Gastrocnemius medialis (tissue), 4 donors: ENCODE measurements around the gene KRTAP1-1. TPM values are rescaled to one million over a fixed set of nuclear protein-coding genes. Genes with fewer than 3 reads are reported as not detected.
"Not testable (repeated sequence)": the region's sequence is repeated elsewhere in the genome, so short reads cannot be mapped to it uniquely, and the experiment has no call there.

Source experiments
- ATAC-seq, 2 donors: fragments of 150-250 bp; one replicate each; pipeline ENCODE4 v1.9.1; 2016
- DNase-seq, 2 donors: peaks; one replicate each; pipeline ENCODE4 v3.0.0-alpha.2; 2019
- H3K27ac ChIP-seq, 4 donors: fragments of 200-600 bp; sonication (generic); 1 replicate in 1 of 4; 2 replicates in 3 of 4; pipeline ENCODE4 v1.5.1; 2016 to 2018; ENCODE audit warnings: mild to moderate bottlenecking in 2 of 4, moderate library complexity in 1 of 4
- H3K27me3 ChIP-seq, 3 donors: fragments of 200-600 bp; sonication (generic) in 2 of 3; 1 replicate in 1 of 3; 2 replicates in 2 of 3; pipeline versions ENCODE4 v1.5.1 to v1.6.0; 2016 to 2019; ENCODE audit warnings: mild to moderate bottlenecking in 1 of 3, moderate library complexity in 1 of 3
- H3K36me3 ChIP-seq, 2 donors: fragments of 200-600 bp; sonication (generic) in 1 of 2; one replicate each; pipeline ENCODE4 v1.5.1; 2017 to 2018
- H3K4me1 ChIP-seq, 2 donors: fragments of 200-600 bp; sonication (generic) in 1 of 2; one replicate each; pipeline ENCODE4 v1.5.1; 2016 to 2017; ENCODE audit warnings: mild to moderate bottlenecking in 2 of 2
- H3K4me3 ChIP-seq, 4 donors: fragments of 200-600 bp; sonication (generic) in 3 of 4; 1 replicate in 1 of 4; 2 replicates in 3 of 4; pipeline ENCODE4 v1.5.1; 2016 to 2019; ENCODE audit warnings: mild to moderate bottlenecking in 2 of 4
- H3K9me3 ChIP-seq, 3 donors: fragments of 200-600 bp; sonication (generic) in 2 of 3; 1 replicate in 1 of 3; 2 replicates in 2 of 3; pipeline ENCODE4 v1.5.1; 2016 to 2019
- CTCF ChIP-seq, 5 experiments: fragments of 450-650 bp in 3 of 5; fragments of 200-600 bp in 2 of 5; sonication (generic) in 2 of 5; IDR thresholded peaks in 4 of 5; conservative IDR thresholded peaks in 1 of 5; 1 replicate in 4 of 5; 2 replicates in 1 of 5; pipeline ENCODE4 v1.5.1; 2016 to 2019; ENCODE audit warnings: antibody characterized with exemption in 5 of 5, mild to moderate bottlenecking in 3 of 5, moderate library complexity in 3 of 5
- POLR2A ChIP-seq, 2 donors: fragments of 450-650 bp; IDR thresholded peaks; one replicate each; pipeline ENCODE4 v1.6.1; 2017; ENCODE audit warnings: antibody characterized with exemption in 2 of 2, mild to moderate bottlenecking in 2 of 2, moderate library complexity in 2 of 2
- in situ Hi-C, 4 donors: fragments of 200-750 bp; cut with MboI; loops; one replicate each; pipeline versions ENCODE4 v1.15.0 to v1.8.0; 2017; ENCODE audit warnings: low sequenced_read_pairs in 4 of 4
- intact Hi-C: fragments of 100-400 bp; cut with DNase I; formaldehyde crosslinking; loops from one replicate; pipeline ENCODE4 v1.15.1; 2023; ENCODE audit warnings: low total_unique reads
- total RNA-seq, 4 donors: library from RNA; depleted of rRNA; stranded (reverse); fragments of >200 nt; gene quantifications; one replicate each; pipeline versions ENCODE4 v1.1.0 to v1.2.3, GENCODE V29; 2016

The KRTAP1-1 gene
- total RNA-seq, 4 donors from 2014 or later, result not detected

- Histone ChIP-seq H3K36me3 (no peaks in the 10 kb centered on the region), H3K9me3 (no peaks in the 10 kb centered on the region), H3K4me3 (no peak overlapping the region), H3K27me3 (peaks cover 0 to 12% (median 3%) of the 10 kb centered on the region in 3 donors), H3K27ac (no peak overlapping the region), H3K4me1 (no peaks in the 10 kb centered on the region)
- no peak for TF ChIP-seq POLR2A (IDR thresholded peaks at IDR 0.05)
- TF ChIP-seq CTCF (IDR thresholded peaks at IDR 0.05 in 4 of 5, conservative IDR thresholded peaks at IDR 0.05 in 1 of 5), result no peak
- in situ Hi-C loops, result no loop called here
- DNase-seq, result no peak
- intact Hi-C loops, result no loop called here
- ATAC-seq, result no peak
Observed at GRCh38 chr17:41042953-41043352, 1.7 kb upstream of the KRTAP1-1 start.

GRCh38 chr17:41037853-41038350 lies 3.3 kb downstream of the KRTAP1-1 start:
- ATAC-seq (no peak), DNase-seq (no peak)
- in situ Hi-C loops (no loop called here), intact Hi-C loops (no loop called here)
- Histone ChIP-seq H3K27ac (no peak overlapping the region), H3K27me3 (peaks cover 3 to 16% (median 4%) of the 10 kb centered on the region in 3 donors), H3K4me1 (no peaks in the 10 kb centered on the region), H3K4me3 (no peak overlapping the region), H3K36me3 (no peaks in the 10 kb centered on the region), H3K9me3 (no peaks in the 10 kb centered on the region)
- TF ChIP-seq CTCF (IDR thresholded peaks at IDR 0.05 in 4 of 5, conservative IDR thresholded peaks at IDR 0.05 in 1 of 5) (no peak), POLR2A (IDR thresholded peaks at IDR 0.05) (no peak)

GRCh38 chr17:41034346-41034935 lies 6.8 kb downstream of the KRTAP1-1 start, which contains the start of gene KRTAP1-3:
KRTAP1-3 (minus strand) TSS chr17:41034874; CDS start chr17:41034821, 53 bp downstream.
- H3K9me3 ChIP-seq, H3K36me3 ChIP-seq, H3K4me3 ChIP-seq, intact Hi-C loops, DNase-seq, ATAC-seq, H3K4me1 ChIP-seq, H3K27ac ChIP-seq, in situ Hi-C loops: not testable (repeated sequence)
- H3K27me3 ChIP-seq, result peaks cover 4 to 24% (median 9%) of the 10 kb centered on the region in 3 donors

DNA sequence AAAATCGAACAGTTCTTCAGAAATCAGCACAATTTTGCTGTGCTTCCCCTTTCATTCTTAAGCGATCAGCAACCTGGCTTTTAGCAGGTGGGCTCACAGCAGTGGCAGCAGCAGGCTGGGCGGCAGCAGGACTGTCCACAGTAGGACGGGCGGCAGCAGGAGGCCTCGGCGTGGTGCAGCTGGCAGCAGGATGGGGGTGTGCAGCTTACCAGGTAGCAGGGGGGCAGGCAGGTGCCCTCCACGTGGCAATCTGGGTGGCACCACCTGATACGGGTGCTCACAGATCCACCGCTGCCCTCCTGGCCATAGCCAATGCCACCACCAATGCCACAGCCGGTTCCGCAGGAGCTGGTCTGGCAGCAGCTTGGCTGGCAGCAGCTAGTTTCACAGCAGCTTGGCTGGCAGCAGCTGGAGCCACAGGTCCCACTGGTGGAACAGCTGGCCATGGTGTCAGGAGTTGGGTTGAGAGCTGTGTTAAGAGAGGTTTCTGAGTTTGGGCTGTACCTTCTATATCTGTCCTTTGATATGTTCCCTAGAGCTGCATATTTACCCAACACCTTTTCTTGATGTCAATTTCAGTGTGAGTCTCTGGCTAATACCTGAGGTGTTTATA lies 11.5 kb downstream of the KRTAP1-1 start, which contains the start of gene KRTAP1-4:
Gene KRTAP1-4, minus strand, starts transcription at position 563 of the 613 bp plus-strand sequence. Its CDS starts 117 bp downstream, at position 446.
- Histone ChIP-seq H3K27ac (no peak within 1 kb of the TSS), H3K9me3 (no peaks in the 10 kb centered on the region), H3K27me3 (peaks cover 15 to 30% (median 15%) of the 10 kb centered on the region in 3 donors), H3K4me3 (no peak within 1 kb of the TSS), H3K4me1 (no peaks in the 10 kb centered on the region), H3K36me3 (no peaks in the 10 kb centered on the region)
- no peak for TF ChIP-seq POLR2A (IDR thresholded peaks at IDR 0.05)
- no peak for TF ChIP-seq CTCF (IDR thresholded peaks at IDR 0.05 in 4 of 5, conservative IDR thresholded peaks at IDR 0.05 in 1 of 5)
- intact Hi-C loops, result no loop called here
- DNase-seq, result no peak
- in situ Hi-C loops, result no loop called here
- ATAC-seq, result no peak

DNA sequence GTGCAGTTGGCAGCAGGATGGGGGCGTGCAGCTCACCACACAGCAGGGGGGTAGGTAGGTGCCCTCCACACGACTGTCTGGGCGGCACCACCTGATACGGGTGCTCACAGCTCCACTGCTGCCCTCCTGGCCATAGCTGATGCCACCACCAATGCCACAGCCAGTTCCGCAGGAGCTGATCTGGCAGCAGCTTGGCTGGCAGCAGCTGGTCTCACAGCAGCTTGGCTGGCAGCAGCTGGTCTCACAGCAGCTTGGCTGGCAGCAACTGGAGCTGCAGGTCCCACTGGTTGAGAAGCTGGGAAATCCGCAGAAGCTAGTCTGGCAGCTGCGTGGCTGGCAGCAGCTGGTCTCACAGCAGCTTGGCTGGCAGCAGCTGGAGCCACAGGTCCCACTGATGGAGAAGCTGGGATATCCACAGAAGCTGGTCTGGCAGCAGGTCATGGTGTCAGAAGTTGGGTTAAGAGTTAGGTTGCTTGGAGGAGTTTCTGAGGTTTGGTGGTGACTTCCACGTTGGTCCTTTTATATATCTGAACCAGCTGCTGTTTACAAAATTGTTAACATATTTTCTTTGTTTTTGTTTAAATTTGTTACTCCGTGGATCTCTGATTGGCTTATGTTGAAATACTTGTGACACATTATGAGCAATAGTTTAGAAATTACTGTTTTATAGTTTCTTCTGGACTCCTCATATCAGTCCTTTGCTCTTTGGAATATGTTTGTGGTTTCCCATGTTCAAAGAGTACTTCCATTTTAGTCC lies 14.4 kb downstream of the KRTAP1-1 start, which contains the start of gene KRTAP1-5:
Gene KRTAP1-5, minus strand, starts transcription at position 494 of the 757 bp plus-strand sequence. Its CDS starts 53 bp downstream, at position 441.
- in situ Hi-C loops, result no loop called here
- Histone ChIP-seq H3K27me3 (peaks cover 15 to 27% (median 15%) of the 10 kb centered on the region in 3 donors), H3K9me3 (no peaks in the 10 kb centered on the region), H3K36me3 (no peaks in the 10 kb centered on the region), H3K27ac (no peak within 1 kb of the TSS), H3K4me1 (no peaks in the 10 kb centered on the region), H3K4me3 (no peak within 1 kb of the TSS)
- DNase-seq (no peak), ATAC-seq (no peak)
- intact Hi-C loops, result no loop called here
- TF ChIP-seq POLR2A (IDR thresholded peaks at IDR 0.05) (no peak), CTCF (IDR thresholded peaks at IDR 0.05 in 4 of 5, conservative IDR thresholded peaks at IDR 0.05 in 1 of 5) (no peak)
